ENCODE measurements around the gene ATXN1.

The ATXN1 gene

GRCh38 chr6:16377470-16377869 lies 383.8 kb downstream of the ATXN1 start:
- Histone ChIP-seq H2AFZ (ENCODE audit: low read depth) (no peak overlapping the region), H3K79me2 (ENCODE audit: insufficient read depth, low read depth) (no peaks in the 10 kb centered on the region), H3K4me1 (ENCODE audit: low read depth, poor library complexity, severe bottlenecking) (no peaks in the 10 kb centered on the region), H3K9ac (no peak overlapping the region), H3K4me2 (no peak overlapping the region), H3K27ac (no peak overlapping the region), H3K27me3 (ENCODE audit: insufficient read depth, low read depth) (no peaks in the 10 kb centered on the region), H3K4me3 (IDR thresholded peaks at IDR 0.05; ENCODE audit: insufficient read depth, low read depth, low read length) (no peak overlapping the region), H3K36me3 (ENCODE audit: insufficient read depth) (no peaks in the 10 kb centered on the region), H4K20me1 (ENCODE audit: insufficient read depth) (no peaks in the 10 kb centered on the region)
- TF ChIP-seq CTCF (conservative IDR thresholded peaks at IDR 0.05; ENCODE audit: low read depth, low read length) = no peak

GRCh38 chr6:16375843-16376242 lies 385.4 kb downstream of the ATXN1 start:
- H3K27ac ChIP-seq = no peak overlapping the region
- no peaks in the 10 kb centered on the region for H3K27me3 ChIP-seq (ENCODE audit: insufficient read depth, low read depth)
- H3K4me1 ChIP-seq (ENCODE audit: low read depth, poor library complexity, severe bottlenecking) = no peaks in the 10 kb centered on the region
- no peak for TF ChIP-seq CTCF (conservative IDR thresholded peaks at IDR 0.05; ENCODE audit: low read depth, low read length)
- no peaks in the 10 kb centered on the region for H3K79me2 ChIP-seq (ENCODE audit: insufficient read depth, low read depth)
- no peak overlapping the region for H3K4me2 ChIP-seq
- no peak overlapping the region for H2AFZ ChIP-seq (ENCODE audit: low read depth)
- H3K4me3 ChIP-seq (IDR thresholded peaks at IDR 0.05; ENCODE audit: insufficient read depth, low read depth, low read length) = no peak overlapping the region
- H3K36me3 ChIP-seq (ENCODE audit: insufficient read depth) = no peaks in the 10 kb centered on the region
- H4K20me1 ChIP-seq (ENCODE audit: insufficient read depth) = no peaks in the 10 kb centered on the region
- no peak overlapping the region for H3K9ac ChIP-seq

DNA sequence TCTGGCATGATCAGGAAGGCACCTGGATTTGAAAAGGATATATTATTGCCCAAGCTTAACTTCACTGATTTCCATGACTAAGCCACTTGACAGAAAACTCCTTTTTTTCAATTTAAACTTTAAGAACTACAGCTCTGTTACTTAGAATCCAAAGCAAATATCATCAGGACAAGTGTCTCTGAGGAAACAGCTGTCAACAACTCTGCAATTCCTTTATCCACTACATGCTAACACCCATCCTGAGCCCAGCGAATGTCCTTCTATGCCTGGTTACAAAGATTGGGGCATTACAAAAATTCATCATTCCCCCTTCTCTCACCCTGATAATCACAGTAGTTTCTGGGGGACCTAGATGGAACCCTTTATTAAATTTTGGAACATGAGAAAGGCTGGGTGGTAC lies 386.1 kb downstream of the ATXN1 start:
- Histone ChIP-seq H3K4me1 (ENCODE audit: low read depth, poor library complexity, severe bottlenecking) (no peaks in the 10 kb centered on the region), H3K4me2 (no peak overlapping the region), H3K27me3 (ENCODE audit: insufficient read depth, low read depth) (no peaks in the 10 kb centered on the region), H2AFZ (ENCODE audit: low read depth) (no peak overlapping the region), H4K20me1 (ENCODE audit: insufficient read depth) (no peaks in the 10 kb centered on the region), H3K9ac (no peak overlapping the region), H3K27ac (no peak overlapping the region), H3K4me3 (IDR thresholded peaks at IDR 0.05; ENCODE audit: insufficient read depth, low read depth, low read length) (no peak overlapping the region), H3K79me2 (ENCODE audit: insufficient read depth, low read depth) (no peaks in the 10 kb centered on the region), H3K36me3 (ENCODE audit: insufficient read depth) (no peaks in the 10 kb centered on the region)
- TF ChIP-seq CTCF (conservative IDR thresholded peaks at IDR 0.05; ENCODE audit: low read depth, low read length) = no peak

DNA sequence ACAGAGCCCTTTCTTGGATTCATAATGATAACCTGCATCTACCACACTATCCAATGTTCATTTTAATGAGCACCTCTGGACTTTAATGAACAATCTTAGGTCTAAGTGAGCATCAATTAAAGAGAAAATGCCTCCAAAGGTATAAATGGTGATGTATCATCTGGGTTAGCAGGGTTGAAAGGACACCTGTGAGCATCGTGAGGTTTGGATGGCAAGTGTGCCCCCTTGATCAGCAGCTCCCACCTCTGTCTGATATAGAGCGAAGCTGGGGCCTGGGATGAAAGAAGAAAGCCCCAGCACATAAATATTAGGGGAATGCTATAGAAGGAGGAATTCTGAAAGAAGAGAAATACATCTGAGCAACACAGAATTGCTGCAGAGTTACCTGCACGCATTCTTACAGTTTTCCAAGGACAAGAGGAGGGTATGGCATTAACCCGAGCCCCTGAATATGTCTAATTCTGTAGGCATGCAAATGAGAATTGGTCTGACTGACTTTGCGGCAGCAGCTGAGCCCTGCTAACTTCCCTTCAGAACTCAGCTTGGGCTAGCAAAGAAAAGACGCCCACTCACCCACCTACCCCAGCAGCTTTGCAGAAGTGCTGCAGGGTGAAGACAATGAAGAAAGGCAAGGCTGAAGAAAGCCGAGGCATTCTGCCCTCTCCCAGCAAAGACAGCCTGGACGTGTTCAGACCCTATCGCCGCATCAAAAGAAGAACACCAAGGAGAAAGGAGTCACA lies 386.6 kb downstream of the ATXN1 start:
- no peak overlapping the region for H2AFZ ChIP-seq (ENCODE audit: low read depth)
- no peak overlapping the region for H3K4me3 ChIP-seq (IDR thresholded peaks at IDR 0.05; ENCODE audit: insufficient read depth, low read depth, low read length)
- H3K9ac ChIP-seq = no peak overlapping the region
- TF ChIP-seq CTCF (conservative IDR thresholded peaks at IDR 0.05; ENCODE audit: low read depth, low read length) = no peak
- H3K27ac ChIP-seq = no peak overlapping the region
- H3K36me3 ChIP-seq (ENCODE audit: insufficient read depth) = no peaks in the 10 kb centered on the region
- H3K79me2 ChIP-seq (ENCODE audit: insufficient read depth, low read depth) = no peaks in the 10 kb centered on the region
- no peak overlapping the region for H3K4me2 ChIP-seq
- no peaks in the 10 kb centered on the region for H3K4me1 ChIP-seq (ENCODE audit: low read depth, poor library complexity, severe bottlenecking)
- no peaks in the 10 kb centered on the region for H4K20me1 ChIP-seq (ENCODE audit: insufficient read depth)
- no peaks in the 10 kb centered on the region for H3K27me3 ChIP-seq (ENCODE audit: insufficient read depth, low read depth)

Data from KMS-11 (cell line).